HL-60 (cell line): ENCODE data around the gene DTX4.

Source experiments
- CTCF ChIP-seq: IDR thresholded peaks from one replicate; pipeline ENCODE4 v1.5.1; 2011; ENCODE audit warnings: low read length, control low read depth, inconsistent platforms; ENCODE audit not compliant: insufficient read depth
- GABPA ChIP-seq: IDR thresholded peaks from 2 replicates; pipeline ENCODE4 v1.6.1; 2012; ENCODE audit warnings: low read depth
- POLR2AphosphoS5 ChIP-seq: IDR thresholded peaks from 2 replicates; pipeline ENCODE4 v1.6.1; 2012; ENCODE audit warnings: low read depth
- REST ChIP-seq: IDR thresholded peaks from 2 replicates; pipeline ENCODE4 v1.6.1; 2012; ENCODE audit warnings: low read depth; ENCODE audit not compliant: insufficient replicate concordance

GRCh38 chr11:59192446-59193020, 20.6 kb downstream of the DTX4 start:
- no peak for TF ChIP-seq CTCF
- TF ChIP-seq REST, result no peak
- TF ChIP-seq POLR2AphosphoS5, result no peak
- TF ChIP-seq GABPA, result no peak
